ENCODE measurements around the gene ZNF496.
A peak's percentile ranks its signal among the peaks of the same experiment; 100 is the strongest.
"Not testable (repeated sequence)": the region's sequence is repeated elsewhere in the genome, so short reads cannot be mapped to it uniquely, and the experiment has no call there.

The ZNF496 gene

GRCh38 chr1:247331525-247332214 is at the start of gene ZNF496:
Gene ZNF496, minus strand, starts transcription at chr1:247331867. Its CDS starts 2,289 bp downstream, at chr1:247329578.
- TF ChIP-seq TARDBP (IDR thresholded peaks at IDR 0.05), result no peak
- TF ChIP-seq FOXM1 (IDR thresholded peaks at IDR 0.05; ENCODE audit: borderline replicate concordance), result peak; percentile 45; the same call in 1 of the 2 replicates
- peak; percentile 84 for DNase-seq (ENCODE audit: extremely low spot score)
- ChIA-PET POLR2A (no interaction called here), CTCF (no interaction called here)

GRCh38 chr1:247378334-247379073 is 46.8 kb upstream of the ZNF496 start:
- no peak for DNase-seq (ENCODE audit: extremely low spot score)
- TF ChIP-seq NFRKB (IDR thresholded peaks at IDR 0.05), result no peak
- ChIA-PET CTCF (no interaction called here), POLR2A (no interaction called here)

- CTCF ChIA-PET, POLR2A ChIA-PET: not testable (repeated sequence)
Measured at GRCh38 chr1:247377656-247378055, 46.0 kb upstream of the ZNF496 start.

GRCh38 chr1:247376659-247377058 is 45.0 kb upstream of the ZNF496 start:
- ChIA-PET CTCF (no interaction called here), POLR2A (no interaction called here)
- DNase-seq (ENCODE audit: extremely low spot score), result no peak
- TF ChIP-seq FOXK2 (IDR thresholded peaks at IDR 0.05), result no peak
- TF ChIP-seq SP1 (IDR thresholded peaks at IDR 0.05), result no peak
- TF ChIP-seq CTBP1 (IDR thresholded peaks at IDR 0.05; ENCODE audit: borderline replicate concordance), result no peak
- TF ChIP-seq FOXA1 (IDR thresholded peaks at IDR 0.05), result no peak
- no peak for TF ChIP-seq NFRKB (IDR thresholded peaks at IDR 0.05)
- no peak for TF ChIP-seq TARDBP (IDR thresholded peaks at IDR 0.05)
- TF ChIP-seq PKNOX1 (IDR thresholded peaks at IDR 0.05), result no peak
- no peak for TF ChIP-seq HDGF (IDR thresholded peaks at IDR 0.05; ENCODE audit: borderline replicate concordance)
- no peak for TF ChIP-seq L3MBTL2 (conservative IDR thresholded peaks at IDR 0.05)
- TF ChIP-seq ELF4 (IDR thresholded peaks at IDR 0.05), result no peak

More at GRCh38 chr1:247377656-247378055, 46.0 kb upstream of the ZNF496 start:
- DNase-seq (ENCODE audit: extremely low spot score), result not testable (repeated sequence)

- ChIA-PET CTCF (no interaction called here), POLR2A (no interaction called here)
- DNase-seq (ENCODE audit: extremely low spot score), result no peak
- TF ChIP-seq PKNOX1 (IDR thresholded peaks at IDR 0.05) (no peak), L3MBTL2 (conservative IDR thresholded peaks at IDR 0.05) (no peak), ZNF384 (IDR thresholded peaks at IDR 0.05) (no peak), ARNT (IDR thresholded peaks at IDR 0.05) (no peak), SP1 (IDR thresholded peaks at IDR 0.05) (no peak), CTBP1 (IDR thresholded peaks at IDR 0.05; ENCODE audit: borderline replicate concordance) (no peak), NFRKB (IDR thresholded peaks at IDR 0.05) (no peak), TARDBP (IDR thresholded peaks at IDR 0.05) (no peak), FOXM1 (IDR thresholded peaks at IDR 0.05; ENCODE audit: borderline replicate concordance) (no peak), HDGF (IDR thresholded peaks at IDR 0.05; ENCODE audit: borderline replicate concordance) (no peak)
Measured at GRCh38 chr1:247375747-247376146, 44.1 kb upstream of the ZNF496 start.

GRCh38 chr1:247374651-247375334 is 43.1 kb upstream of the ZNF496 start:
- CTCF ChIA-PET; POLR2A ChIA-PET; DNase-seq (ENCODE audit: extremely low spot score): not testable (repeated sequence)

- CTCF ChIA-PET, result no interaction called here
- POLR2A ChIA-PET, result no interaction called here
- DNase-seq (ENCODE audit: extremely low spot score), result no peak
- no peak for TF ChIP-seq HDGF (IDR thresholded peaks at IDR 0.05; ENCODE audit: borderline replicate concordance)
- no peak for TF ChIP-seq PKNOX1 (IDR thresholded peaks at IDR 0.05)
- TF ChIP-seq SP1 (IDR thresholded peaks at IDR 0.05), result no peak
Measured at GRCh38 chr1:247373721-247374141, 42.1 kb upstream of the ZNF496 start.

- TF ChIP-seq SUZ12 (IDR thresholded peaks at IDR 0.05), result no peak
- no peak for TF ChIP-seq LEF1 (IDR thresholded peaks at IDR 0.05; ENCODE audit: borderline replicate concordance)
- TF ChIP-seq FOXK2 (IDR thresholded peaks at IDR 0.05), result no peak
- TF ChIP-seq TARDBP (IDR thresholded peaks at IDR 0.05), result no peak
- TF ChIP-seq HDGF (IDR thresholded peaks at IDR 0.05; ENCODE audit: borderline replicate concordance), result no peak
- no peak for TF ChIP-seq FOXA1 (IDR thresholded peaks at IDR 0.05)
- TF ChIP-seq ELF4 (IDR thresholded peaks at IDR 0.05), result no peak
- TF ChIP-seq SP1 (IDR thresholded peaks at IDR 0.05), result no peak
- no peak for TF ChIP-seq ARNT (IDR thresholded peaks at IDR 0.05)
- TF ChIP-seq BHLHE40 (IDR thresholded peaks at IDR 0.05; ENCODE audit: borderline replicate concordance), result no peak
- TF ChIP-seq PKNOX1 (IDR thresholded peaks at IDR 0.05), result no peak
- no peak for TF ChIP-seq L3MBTL2 (conservative IDR thresholded peaks at IDR 0.05)
- no peak for TF ChIP-seq CTBP1 (IDR thresholded peaks at IDR 0.05; ENCODE audit: borderline replicate concordance)
- ChIA-PET CTCF (no interaction called here), POLR2A (no interaction called here)
- DNase-seq (ENCODE audit: extremely low spot score), result no peak
Measured at GRCh38 chr1:247371801-247372259, 40.2 kb upstream of the ZNF496 start.
